ENCODE measurements around the gene TUBAL3.

The TUBAL3 gene

GRCh38 chr10:5404208-5405041 is at the start of gene TUBAL3:
TUBAL3 (minus strand) TSS chr10:5404828; CDS start chr10:5404792, 36 bp downstream.
- in situ Hi-C loops (cut with HindIII; ENCODE audit: low pct_ligation_motif_present, low pct_unique_long_range_greater_than_20kb, low sequenced_read_pairs): no loop called here

GRCh38 chr10:5453749-5454489 is 49.3 kb upstream of the TUBAL3 start:
- in situ Hi-C loops (cut with HindIII; ENCODE audit: low pct_ligation_motif_present, low pct_unique_long_range_greater_than_20kb, low sequenced_read_pairs): no loop called here
- DNase-seq: no peak

More at GRCh38 chr10:5404208-5405041, at the start of gene TUBAL3:
- no peak for DNase-seq

GRCh38 chr10:5450605-5451384 is 46.2 kb upstream of the TUBAL3 start:
- no peak for DNase-seq
- in situ Hi-C loops (cut with HindIII; ENCODE audit: low pct_ligation_motif_present, low pct_unique_long_range_greater_than_20kb, low sequenced_read_pairs): no loop called here

GRCh38 chr10:5449823-5450222 is 45.2 kb upstream of the TUBAL3 start:
- in situ Hi-C loops (cut with HindIII; ENCODE audit: low pct_ligation_motif_present, low pct_unique_long_range_greater_than_20kb, low sequenced_read_pairs): no loop called here
- DNase-seq: peak; percentile 70

GRCh38 chr10:5449227-5449626 is 44.6 kb upstream of the TUBAL3 start:
- in situ Hi-C loops (cut with HindIII; ENCODE audit: low pct_ligation_motif_present, low pct_unique_long_range_greater_than_20kb, low sequenced_read_pairs): no loop called here
- DNase-seq: no peak

- in situ Hi-C loops (cut with HindIII; ENCODE audit: low pct_ligation_motif_present, low pct_unique_long_range_greater_than_20kb, low sequenced_read_pairs): no loop called here
- DNase-seq: no peak
Measured at GRCh38 chr10:5448333-5449001, 43.8 kb upstream of the TUBAL3 start.

- peak; percentile 39 for DNase-seq
- in situ Hi-C loops (cut with HindIII; ENCODE audit: low pct_ligation_motif_present, low pct_unique_long_range_greater_than_20kb, low sequenced_read_pairs): no loop called here
Measured at GRCh38 chr10:5447611-5448071, 43.0 kb upstream of the TUBAL3 start.

GRCh38 chr10:5447056-5447455 is 42.4 kb upstream of the TUBAL3 start:
- in situ Hi-C loops (cut with HindIII; ENCODE audit: low pct_ligation_motif_present, low pct_unique_long_range_greater_than_20kb, low sequenced_read_pairs): no loop called here
- DNase-seq: peak; percentile 45

GRCh38 chr10:5446390-5446926 is 41.8 kb upstream of the TUBAL3 start:
- peak; percentile 90 for DNase-seq
- in situ Hi-C loops (cut with HindIII; ENCODE audit: low pct_ligation_motif_present, low pct_unique_long_range_greater_than_20kb, low sequenced_read_pairs): no loop called here

- in situ Hi-C loops (cut with HindIII; ENCODE audit: low pct_ligation_motif_present, low pct_unique_long_range_greater_than_20kb, low sequenced_read_pairs): no loop called here
Measured at GRCh38 chr10:5445006-5445405, 40.4 kb upstream of the TUBAL3 start.

GRCh38 chr10:5443429-5443828 is 38.8 kb upstream of the TUBAL3 start:
- DNase-seq: no peak
- in situ Hi-C loops (cut with HindIII; ENCODE audit: low pct_ligation_motif_present, low pct_unique_long_range_greater_than_20kb, low sequenced_read_pairs): no loop called here

More at GRCh38 chr10:5445006-5445405, 40.4 kb upstream of the TUBAL3 start:
- no peak for DNase-seq

- in situ Hi-C loops (cut with HindIII; ENCODE audit: low pct_ligation_motif_present, low pct_unique_long_range_greater_than_20kb, low sequenced_read_pairs): no loop called here
- no peak for DNase-seq
Measured at GRCh38 chr10:5442990-5443370, 38.4 kb upstream of the TUBAL3 start.

GRCh38 chr10:5442065-5442989 is 37.7 kb upstream of the TUBAL3 start:
- in situ Hi-C loops (cut with HindIII; ENCODE audit: low pct_ligation_motif_present, low pct_unique_long_range_greater_than_20kb, low sequenced_read_pairs): no loop called here
- DNase-seq: peak; percentile 49

GRCh38 chr10:5441106-5441505 is 36.5 kb upstream of the TUBAL3 start:
- DNase-seq: no peak
- in situ Hi-C loops (cut with HindIII; ENCODE audit: low pct_ligation_motif_present, low pct_unique_long_range_greater_than_20kb, low sequenced_read_pairs): no loop called here

GRCh38 chr10:5440206-5440605 is 35.6 kb upstream of the TUBAL3 start:
- in situ Hi-C loops (cut with HindIII; ENCODE audit: low pct_ligation_motif_present, low pct_unique_long_range_greater_than_20kb, low sequenced_read_pairs): no loop called here

GRCh38 chr10:5435328-5435727 is 30.7 kb upstream of the TUBAL3 start:
- in situ Hi-C loops (cut with HindIII; ENCODE audit: low pct_ligation_motif_present, low pct_unique_long_range_greater_than_20kb, low sequenced_read_pairs): no loop called here
- no peak for DNase-seq

More at GRCh38 chr10:5440206-5440605, 35.6 kb upstream of the TUBAL3 start:
- DNase-seq: no peak

All from ACHN (cell line).